ENCODE results near the gene PTGIR. TPM values are rescaled to one million over a fixed set of nuclear protein-coding genes. Genes with fewer than 3 reads are reported as not detected.

Gene PTGIR
- total and polyA plus RNA-seq, 11 donors = 2.1 to 16.7 (median 4.9) TPM

- peak; percentile 82 to 88 (median 86) for DNase-seq
- 5 to 8% (median 7%) methylated on average over 19 of the region's 19 CpGs for WGBS, 4 donors
- peaks cover 0 to 24% (median 0%) of the 10 kb centered on the region in 9 donors for H3K27me3 ChIP-seq
- H3K4me1 ChIP-seq = peaks cover 0 to 32% (median 21%) of the 10 kb centered on the region in 12 donors
- H3K9me3 ChIP-seq = no peaks in the 10 kb centered on the region
- TF ChIP-seq, protein P1, sequence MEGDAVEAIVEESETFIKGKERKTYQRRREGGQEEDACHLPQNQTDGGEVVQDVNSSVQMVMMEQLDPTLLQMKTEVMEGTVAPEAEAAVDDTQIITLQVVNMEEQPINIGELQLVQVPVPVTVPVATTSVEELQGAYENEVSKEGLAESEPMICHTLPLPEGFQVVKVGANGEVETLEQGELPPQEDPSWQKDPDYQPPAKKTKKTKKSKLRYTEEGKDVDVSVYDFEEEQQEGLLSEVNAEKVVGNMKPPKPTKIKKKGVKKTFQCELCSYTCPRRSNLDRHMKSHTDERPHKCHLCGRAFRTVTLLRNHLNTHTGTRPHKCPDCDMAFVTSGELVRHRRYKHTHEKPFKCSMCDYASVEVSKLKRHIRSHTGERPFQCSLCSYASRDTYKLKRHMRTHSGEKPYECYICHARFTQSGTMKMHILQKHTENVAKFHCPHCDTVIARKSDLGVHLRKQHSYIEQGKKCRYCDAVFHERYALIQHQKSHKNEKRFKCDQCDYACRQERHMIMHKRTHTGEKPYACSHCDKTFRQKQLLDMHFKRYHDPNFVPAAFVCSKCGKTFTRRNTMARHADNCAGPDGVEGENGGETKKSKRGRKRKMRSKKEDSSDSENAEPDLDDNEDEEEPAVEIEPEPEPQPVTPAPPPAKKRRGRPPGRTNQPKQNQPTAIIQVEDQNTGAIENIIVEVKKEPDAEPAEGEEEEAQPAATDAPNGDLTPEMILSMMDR (IDR thresholded peaks at IDR 0.05) = peak; percentile 85 to 97 (median 92)
- TF ChIP-seq POLR2A (IDR thresholded peaks at IDR 0.05) = no peak
- intact Hi-C loops (cut with DNase I) = loop anchor here (1.0 to 10.0 kb wide), 9 partner anchors 45 to 137 kb away; no protein-coding TSS in a partner anchor
- H3K36me3 ChIP-seq = no peaks in the 10 kb centered on the region
- H3K27ac ChIP-seq = peak overlapping the region in 11 of 12 donors; percentile 32 to 86 (median 65)
- ATAC-seq = peak; percentile 66 to 80 (median 76)
- H3K4me3 ChIP-seq = peak overlapping the region in 11 of 12 donors; percentile 14 to 77 (median 44)
Measured at GRCh38 chr19:46661735-46662592, 37.1 kb upstream of the PTGIR start.

GRCh38 chr19:46661020-46661731 is 36.3 kb upstream of the PTGIR start, which contains the start of gene DACT3:
Gene DACT3 (minus strand): TSS chr19:46661182. CDS start chr19:46661064, 118 bp downstream.
- WGBS, 4 donors = 0 to 1% (median 0%) methylated on average over 13 to 61 of the region's 61 CpGs
- peak; percentile 100 for DNase-seq
- Histone ChIP-seq H3K27me3 (peaks cover 0 to 24% (median 0%) of the 10 kb centered on the region in 9 donors), H3K27ac (peak within 1 kb of the TSS; percentile 5 to 94 (median 72)), H3K4me3 (peak within 1 kb of the TSS; percentile 46 to 79 (median 70)), H3K4me1 (peaks cover 0 to 32% (median 21%) of the 10 kb centered on the region in 12 donors), H3K9me3 (no peaks in the 10 kb centered on the region), H3K36me3 (peaks cover 0 to 6% (median 0%) of the 10 kb centered on the region in 9 donors)
- ATAC-seq = peak; percentile 96 to 97 (median 96)
- intact Hi-C loops (cut with DNase I) = loop anchor here in 6 of 10 donors (5.0 to 10.0 kb wide), 3 partner anchors 126 to 136 kb away; no protein-coding TSS in a partner anchor
- peak in 1 of 2 donors; percentile 25 for TF ChIP-seq POLR2A (IDR thresholded peaks at IDR 0.05)
- TF ChIP-seq, protein P1 (IDR thresholded peaks at IDR 0.05) = peak in 3 of 12 donors; percentile 10 to 34 (median 16)

DNA sequence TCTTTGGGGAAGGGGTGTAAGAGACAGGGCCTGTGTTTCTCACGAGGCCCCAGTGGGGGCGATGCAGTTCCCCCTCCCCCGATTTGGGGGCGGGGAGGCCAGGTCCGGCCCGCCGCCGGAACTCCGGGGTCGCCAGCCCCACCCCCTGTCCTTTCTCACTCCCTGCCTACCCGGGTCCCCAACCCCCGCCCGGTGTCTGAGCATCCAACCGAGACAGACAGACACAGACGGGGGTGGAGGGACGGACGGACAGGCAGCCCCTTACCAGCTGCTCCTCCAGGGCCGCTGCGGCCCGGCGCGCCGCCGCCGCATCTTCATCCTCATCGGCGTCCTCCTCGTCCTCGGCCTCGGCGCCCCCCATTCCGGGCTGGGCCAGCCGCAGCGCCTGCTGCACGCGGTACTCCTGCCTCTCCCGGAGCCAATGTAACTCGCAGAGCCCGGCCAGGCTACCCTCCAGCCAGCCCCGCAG is 35.7 kb upstream of the PTGIR start:
- Histone ChIP-seq H3K27ac (peak overlapping the region in 11 of 12 donors; percentile 5 to 94 (median 71)), H3K27me3 (peaks cover 0 to 24% (median 0%) of the 10 kb centered on the region in 9 donors), H3K36me3 (peaks cover 0 to 6% (median 0%) of the 10 kb centered on the region in 9 donors), H3K4me1 (peaks cover 0 to 32% (median 21%) of the 10 kb centered on the region in 12 donors), H3K9me3 (no peaks in the 10 kb centered on the region), H3K4me3 (peak overlapping the region; percentile 46 to 79 (median 70))
- TF ChIP-seq, protein P1 (IDR thresholded peaks at IDR 0.05) = no peak
- TF ChIP-seq POLR2A (IDR thresholded peaks at IDR 0.05) = no peak
- 0% methylated on average over 23 to 40 of the region's 40 CpGs for WGBS, 4 donors
- peak in 3 of 5 donors; percentile 48 to 59 (median 53) for DNase-seq
- peak in 1 of 4 donors; percentile 0 for ATAC-seq
- intact Hi-C loops (cut with DNase I) = loop anchor here in 6 of 10 donors (5.0 to 10.0 kb wide), 3 partner anchors 126 to 136 kb away; no protein-coding TSS in a partner anchor

All from heart left ventricle (tissue), 16 donors.